Right ventricle myocardium superior (tissue), 1 donor: ENCODE measurements around the gene SNF8. TPM values are rescaled to one million over a fixed set of nuclear protein-coding genes. Genes with fewer than 3 reads are reported as not detected.

ENCODE experiments used
- ATAC-seq: fragments of 200-7000 bp; cut with Tn5 transposase; one replicate; pipeline ENCODE4 v1.9.1; 2020; ENCODE audit warnings: mild to moderate bottlenecking; ENCODE audit not compliant: poor library complexity
- DNase-seq: peaks from one replicate; pipeline ENCODE4 v3.0.0-alpha.2; 2020
- intact Hi-C: fragments of 100-400 bp; cut with DNase I; formaldehyde crosslinking; loops from one replicate; pipeline ENCODE4 v1.11.2; 2022
- total RNA-seq: library from RNA; stranded (reverse); fragmentation: NEBNext Ultra II Directional; extraction: Animal tissue kit (Norgen Biotek cat#: 25700); gene quantifications from one replicate; pipeline ENCODE4 v1.2.1, GENCODE V29; 2021
- donor health status: DM: no; HTN: yes; CAD: no; lungs with severe emphysema.

SNF8 gene
- total RNA-seq, 1 donor from 2014 or later = 114 TPM

GRCh38 chr17:48903401-48903800 lies 41.2 kb downstream of the SNF8 start:
- DNase-seq = no peak
- no peak for ATAC-seq
- intact Hi-C loops = no loop called here

DNA sequence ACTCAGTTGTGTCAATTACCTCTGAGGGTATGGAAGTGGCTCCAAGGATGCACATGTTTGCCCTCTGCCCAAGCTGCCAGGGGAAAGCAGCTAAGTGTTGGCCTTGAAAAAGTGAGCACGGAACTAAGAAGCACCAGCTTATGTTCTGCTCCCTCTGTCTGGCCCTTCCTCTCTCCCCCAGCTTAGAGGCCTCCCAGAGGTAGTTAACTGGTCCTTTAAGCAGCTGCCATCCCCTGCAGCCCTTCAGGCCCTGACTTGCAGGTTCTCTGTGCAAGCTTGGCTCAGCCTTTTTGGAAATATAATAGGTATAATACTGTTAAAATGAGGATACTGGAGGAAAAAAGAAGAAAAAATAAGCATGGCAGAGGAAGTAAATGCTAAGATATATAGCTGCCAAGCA lies 43.4 kb downstream of the SNF8 start:
- intact Hi-C loops = no loop called here
- no peak for DNase-seq
- ATAC-seq = no peak

GRCh38 chr17:48894886-48895285 lies 49.8 kb downstream of the SNF8 start:
- DNase-seq (no peak), ATAC-seq (no peak)
- intact Hi-C loops = no loop called here

DNA sequence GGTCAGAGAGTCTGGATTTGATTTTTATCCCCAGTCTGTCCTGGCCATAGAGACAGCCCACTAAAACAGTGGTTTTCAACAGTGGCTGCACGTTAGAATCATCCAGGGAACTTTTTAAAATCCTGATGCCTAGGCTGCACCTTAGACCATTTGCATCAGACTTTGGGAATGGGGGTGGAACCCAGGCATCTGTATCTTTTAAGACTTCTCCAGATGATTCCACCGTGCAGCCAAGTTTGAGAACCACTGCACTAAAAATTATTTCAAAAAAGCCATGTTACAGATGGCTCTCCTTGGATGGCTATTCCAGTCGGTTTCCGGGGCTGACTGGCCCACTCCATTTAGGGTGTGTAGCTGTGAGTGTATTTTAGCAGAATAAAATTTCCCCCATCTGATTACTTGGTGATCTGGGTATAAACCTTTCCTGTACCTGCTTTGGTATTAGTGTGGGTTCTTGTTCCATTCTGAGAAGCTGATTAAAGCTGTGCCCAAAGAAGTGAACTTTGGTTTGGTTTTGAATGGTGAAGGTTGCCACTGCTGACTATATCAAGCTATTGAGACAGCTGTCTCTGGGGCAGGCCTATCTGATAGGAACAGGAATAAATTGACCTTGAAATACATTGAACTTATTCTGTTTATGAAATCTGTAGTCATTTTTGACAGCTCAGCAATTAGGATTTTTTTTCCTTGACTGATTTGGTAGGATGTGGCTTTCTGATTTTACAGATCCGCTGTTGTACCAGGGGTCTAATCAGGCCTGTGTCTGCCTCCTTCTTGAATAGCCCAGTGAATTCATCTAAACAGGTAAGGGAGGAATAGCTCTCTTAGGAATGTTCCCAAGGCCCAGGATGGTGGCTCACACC lies 50.8 kb downstream of the SNF8 start:
- ATAC-seq = no peak
- DNase-seq = no peak
- intact Hi-C loops = no loop called here

DNA sequence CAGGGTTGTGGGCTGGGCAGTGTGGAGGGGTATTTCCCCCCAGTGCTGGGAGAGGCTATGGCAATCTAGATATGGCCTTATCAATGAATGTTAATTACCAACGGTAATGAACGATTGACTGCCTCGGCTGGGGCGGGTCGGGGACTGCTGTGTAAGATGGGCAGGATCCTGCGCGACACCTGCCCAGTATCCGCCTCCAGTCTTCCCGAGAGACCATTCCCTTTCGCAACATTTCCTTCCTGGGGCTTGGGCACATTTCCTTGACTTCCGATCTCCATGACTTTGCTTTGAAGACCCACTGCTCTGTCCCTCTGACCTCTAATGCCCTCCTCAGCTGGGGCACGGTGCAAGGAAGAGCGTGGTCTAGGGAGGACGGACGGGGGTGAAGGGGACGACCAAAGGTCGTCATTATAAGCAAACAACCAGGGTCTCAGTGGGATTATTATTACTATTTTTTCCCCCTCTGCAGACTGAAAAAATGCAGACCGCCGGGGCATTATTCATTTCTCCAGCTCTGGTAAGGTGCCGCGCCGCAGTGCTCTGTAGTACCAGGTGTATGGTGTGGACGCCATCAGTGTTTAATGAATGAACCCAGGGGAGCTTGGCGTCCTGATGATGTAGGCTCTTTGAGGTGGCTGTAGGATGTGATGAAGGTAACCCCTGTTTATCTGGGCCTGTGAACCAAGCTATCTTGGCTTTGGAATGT lies 51.5 kb downstream of the SNF8 start:
- no peak for DNase-seq
- ATAC-seq = no peak
- intact Hi-C loops = no loop called here

GRCh38 chr17:48890086-48890485 lies 54.6 kb downstream of the SNF8 start:
- intact Hi-C loops = no loop called here
- ATAC-seq (no peak), DNase-seq (no peak)

DNA sequence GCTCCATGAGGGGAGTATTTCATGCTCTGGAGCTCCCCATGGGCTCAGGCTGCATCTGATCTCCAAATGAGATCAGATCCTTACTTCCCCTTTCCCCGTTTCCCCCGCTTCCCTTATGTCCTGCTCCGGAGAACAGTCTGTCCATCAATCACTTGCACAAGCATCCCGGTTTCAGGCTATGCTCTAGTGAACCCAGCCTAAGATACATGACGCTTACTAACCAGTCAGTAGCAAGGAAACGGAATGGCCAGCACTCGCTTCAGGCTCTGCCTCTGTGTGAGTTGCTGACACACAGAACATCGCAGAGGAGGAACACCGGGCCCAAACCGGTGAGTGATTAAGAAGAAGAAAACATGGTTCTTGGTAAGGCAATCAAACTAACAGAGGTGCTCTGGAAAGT lies 61.5 kb downstream of the SNF8 start:
- ATAC-seq (no peak), DNase-seq (no peak)
- intact Hi-C loops = no loop called here

DNA sequence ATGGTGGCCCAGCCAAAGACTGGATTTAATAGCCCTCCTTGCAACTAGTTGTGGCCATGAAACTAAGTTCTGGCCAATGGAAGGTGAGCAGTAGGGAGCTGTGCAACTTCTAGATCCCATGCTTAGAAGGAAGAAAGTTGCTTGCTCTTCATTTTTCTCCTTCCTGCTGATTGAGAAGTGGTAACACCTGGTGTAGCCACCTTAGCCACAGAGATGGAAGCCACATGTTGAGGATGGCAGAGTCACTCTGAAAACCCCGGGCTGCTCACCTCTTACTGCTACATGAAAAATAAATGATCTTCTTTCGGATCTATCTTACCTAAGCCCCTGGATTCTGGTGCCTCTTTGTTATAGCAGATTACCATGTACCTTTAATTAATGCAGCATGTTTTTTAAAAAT lies 62.4 kb downstream of the SNF8 start:
- DNase-seq = no peak
- intact Hi-C loops = no loop called here
- ATAC-seq = no peak

Other genes with a start within 250 kb of the SNF8 start
- gene PRAC1, start 222.3 kb downstream of the SNF8 start, total RNA-seq = not detected
- gene PRAC2, start 221.7 kb downstream of the SNF8 start, total RNA-seq = not detected
- not detected for gene HOXB13, start 216.1 kb downstream of the SNF8 start, total RNA-seq
- gene TTLL6, start 127.6 kb downstream of the SNF8 start, total RNA-seq = not detected
- gene CALCOCO2, start 113.8 kb downstream of the SNF8 start, total RNA-seq = 341 TPM
- gene ATP5MC1, start 52.1 kb downstream of the SNF8 start, total RNA-seq = 492 TPM
- 36.7 TPM for gene UBE2Z, start 36.4 kb downstream of the SNF8 start, total RNA-seq
- gene GIP, start 23.8 kb upstream of the SNF8 start, total RNA-seq = not detected
- not detected for gene IGF2BP1, start 52.5 kb upstream of the SNF8 start, total RNA-seq
- not detected for gene B4GALNT2, start 187.9 kb upstream of the SNF8 start, total RNA-seq